ENCODE measurements around the gene DISP3. TPM values are rescaled to one million over a fixed set of nuclear protein-coding genes. Genes with fewer than 3 reads are reported as not detected.

DISP3 gene, protein sequence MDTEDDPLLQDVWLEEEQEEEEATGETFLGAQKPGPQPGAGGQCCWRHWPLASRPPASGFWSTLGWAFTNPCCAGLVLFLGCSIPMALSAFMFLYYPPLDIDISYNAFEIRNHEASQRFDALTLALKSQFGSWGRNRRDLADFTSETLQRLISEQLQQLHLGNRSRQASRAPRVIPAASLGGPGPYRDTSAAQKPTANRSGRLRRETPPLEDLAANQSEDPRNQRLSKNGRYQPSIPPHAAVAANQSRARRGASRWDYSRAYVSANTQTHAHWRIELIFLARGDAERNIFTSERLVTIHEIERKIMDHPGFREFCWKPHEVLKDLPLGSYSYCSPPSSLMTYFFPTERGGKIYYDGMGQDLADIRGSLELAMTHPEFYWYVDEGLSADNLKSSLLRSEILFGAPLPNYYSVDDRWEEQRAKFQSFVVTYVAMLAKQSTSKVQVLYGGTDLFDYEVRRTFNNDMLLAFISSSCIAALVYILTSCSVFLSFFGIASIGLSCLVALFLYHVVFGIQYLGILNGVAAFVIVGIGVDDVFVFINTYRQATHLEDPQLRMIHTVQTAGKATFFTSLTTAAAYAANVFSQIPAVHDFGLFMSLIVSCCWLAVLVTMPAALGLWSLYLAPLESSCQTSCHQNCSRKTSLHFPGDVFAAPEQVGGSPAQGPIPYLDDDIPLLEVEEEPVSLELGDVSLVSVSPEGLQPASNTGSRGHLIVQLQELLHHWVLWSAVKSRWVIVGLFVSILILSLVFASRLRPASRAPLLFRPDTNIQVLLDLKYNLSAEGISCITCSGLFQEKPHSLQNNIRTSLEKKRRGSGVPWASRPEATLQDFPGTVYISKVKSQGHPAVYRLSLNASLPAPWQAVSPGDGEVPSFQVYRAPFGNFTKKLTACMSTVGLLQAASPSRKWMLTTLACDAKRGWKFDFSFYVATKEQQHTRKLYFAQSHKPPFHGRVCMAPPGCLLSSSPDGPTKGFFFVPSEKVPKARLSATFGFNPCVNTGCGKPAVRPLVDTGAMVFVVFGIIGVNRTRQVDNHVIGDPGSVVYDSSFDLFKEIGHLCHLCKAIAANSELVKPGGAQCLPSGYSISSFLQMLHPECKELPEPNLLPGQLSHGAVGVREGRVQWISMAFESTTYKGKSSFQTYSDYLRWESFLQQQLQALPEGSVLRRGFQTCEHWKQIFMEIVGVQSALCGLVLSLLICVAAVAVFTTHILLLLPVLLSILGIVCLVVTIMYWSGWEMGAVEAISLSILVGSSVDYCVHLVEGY (N-terminal part only)
- 30.2 TPM for total RNA-seq

DNA sequence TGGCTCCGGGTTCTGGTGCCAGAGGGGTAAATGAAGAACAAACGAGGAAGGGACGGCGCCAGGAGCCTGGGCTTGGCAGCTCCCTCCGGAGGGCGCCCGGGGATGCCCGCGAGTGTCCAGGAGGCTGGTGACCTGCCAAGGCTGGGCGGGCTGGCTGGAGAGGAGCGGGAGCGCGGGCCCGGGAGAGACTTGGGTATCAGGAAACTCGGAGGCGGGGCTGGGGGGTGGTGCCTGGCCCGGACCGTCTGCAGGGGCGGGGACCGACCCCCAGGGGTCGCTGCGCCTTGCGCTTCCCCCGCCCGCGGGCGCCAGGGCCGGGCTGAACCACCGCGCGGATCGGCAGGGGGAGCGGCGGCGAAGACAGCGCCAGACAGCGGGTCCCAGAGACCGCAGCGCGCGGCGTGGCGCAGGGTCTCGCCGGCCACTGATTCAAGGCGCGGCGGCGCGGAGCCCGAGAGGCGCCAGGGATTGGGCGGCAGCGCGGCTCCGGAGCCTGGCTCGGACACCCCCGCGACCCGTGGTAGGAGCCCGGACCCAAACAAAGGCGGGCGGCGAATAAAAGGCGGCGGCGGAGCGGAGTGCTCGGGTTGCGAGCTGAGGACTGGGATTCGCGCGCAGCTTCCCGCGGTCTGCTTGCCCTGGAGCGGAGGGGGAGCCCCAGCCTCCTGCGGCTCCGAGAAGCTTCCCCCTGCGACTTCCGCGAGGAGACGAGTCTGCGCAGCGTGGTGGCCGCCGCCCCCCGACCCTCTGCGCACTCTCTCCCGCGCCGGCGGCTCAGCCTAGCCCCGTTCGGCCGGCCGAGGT, at the start of gene DISP3:
Gene DISP3 (plus strand): TSS at position 585 of the 804 bp plus-strand sequence. CDS start 21,838 bp downstream, outside the sequence.

Other genes with a start within 250 kb of the DISP3 start
- 64.4 TPM for gene MTOR, start 216.6 kb upstream of the DISP3 start, total RNA-seq
- 17.9 TPM for gene UBIAD1, start 206.0 kb upstream of the DISP3 start, total RNA-seq
- 1.8 TPM for gene FBXO2, start 175.3 kb downstream of the DISP3 start, total RNA-seq
- 22.0 TPM for gene FBXO44, start 175.7 kb downstream of the DISP3 start, total RNA-seq
- gene FBXO6, start 185.0 kb downstream of the DISP3 start, total RNA-seq, result 7.9 TPM
- 35.2 TPM for gene MAD2L2, start 202.0 kb downstream of the DISP3 start, total RNA-seq
- gene DRAXIN, start 212.6 kb downstream of the DISP3 start, total RNA-seq, result 4.7 TPM